Ascending aorta (tissue), 2 donors: ENCODE results near the gene CRTAC1. TPM values are rescaled to one million over a fixed set of nuclear protein-coding genes. Genes with fewer than 3 reads are reported as not detected.

ENCODE experiments used
- DNase-seq, 2 donors: peaks; one replicate each; pipeline ENCODE4 v3.0.0-alpha.2; 2019; ENCODE audit warnings: low spot score in 2 of 2
- H3K27ac ChIP-seq, 2 donors: fragments of 200-600 bp; sonication (generic); one replicate each; pipeline ENCODE4 v1.5.1; 2016 to 2017; ENCODE audit warnings: mild to moderate bottlenecking in 1 of 2
- H3K27me3 ChIP-seq: fragments of 200-600 bp; sonication (generic); one replicate; pipeline ENCODE4 v1.5.1; 2017
- H3K36me3 ChIP-seq, 2 donors: fragments of 200-600 bp; sonication (generic); one replicate each; pipeline ENCODE4 v1.5.1; 2016
- H3K4me1 ChIP-seq, 2 donors: fragments of 200-600 bp; sonication (generic); one replicate each; pipeline ENCODE4 v1.5.1; 2016 to 2017; ENCODE audit warnings: mild to moderate bottlenecking in 1 of 2
- H3K4me3 ChIP-seq, 2 donors: fragments of 200-600 bp; sonication (generic); one replicate each; pipeline ENCODE4 v1.5.1; 2016 to 2017; ENCODE audit warnings: mild to moderate bottlenecking in 1 of 2
- H3K9me3 ChIP-seq, 2 donors: fragments of 200-600 bp; sonication (generic); one replicate each; pipeline ENCODE4 v1.5.1; 2016
- CTCF ChIP-seq, 3 experiments: fragments of 200-600 bp in 2 of 3; fragments of 450-650 bp in 1 of 3; sonication (generic) in 2 of 3; IDR thresholded peaks; one replicate each; pipeline ENCODE4 v1.5.1; 2016 to 2019; ENCODE audit warnings: antibody characterized with exemption in 3 of 3, mild to moderate bottlenecking in 1 of 3, moderate library complexity in 1 of 3
- intact Hi-C: fragments of 100-400 bp; cut with DNase I; formaldehyde crosslinking; loops from one replicate; pipeline ENCODE4 v1.15.1; 2023
- total RNA-seq: library from RNA; depleted of rRNA; stranded (reverse); fragments of >200 nt; gene quantifications from one replicate; pipeline ENCODE4 v1.1.0, GENCODE V29; 2016

Gene CRTAC1
- total RNA-seq, 1 donor from 2014 or later = 25.2 TPM

DNA sequence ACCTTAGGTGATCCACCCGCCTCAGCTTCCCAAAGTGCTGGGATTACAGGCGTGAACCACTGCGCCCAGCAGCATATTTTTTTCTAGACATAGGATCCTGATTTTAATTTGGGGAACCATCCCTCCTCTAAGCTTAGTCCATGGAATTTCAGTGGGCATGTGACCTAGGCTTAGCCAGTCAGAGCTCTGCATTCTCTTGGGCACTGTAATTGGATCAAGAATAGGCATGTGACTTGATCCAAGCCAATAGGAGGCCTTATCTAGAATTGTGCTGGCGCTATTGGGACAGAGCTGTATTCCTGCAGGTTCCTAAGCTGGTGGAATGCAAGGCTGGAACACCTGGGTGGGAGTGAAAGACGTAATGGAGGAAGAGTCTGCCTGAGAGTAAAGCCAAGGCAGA lies 36.7 kb upstream of the CRTAC1 start:
- H3K4me1 ChIP-seq = no peaks in the 10 kb centered on the region
- no peaks in the 10 kb centered on the region for H3K36me3 ChIP-seq
- H3K27me3 ChIP-seq = no peaks in the 10 kb centered on the region
- H3K4me3 ChIP-seq = no peak overlapping the region
- no peak for TF ChIP-seq CTCF (IDR thresholded peaks at IDR 0.05)
- H3K9me3 ChIP-seq = no peaks in the 10 kb centered on the region
- intact Hi-C loops = no loop called here
- no peak overlapping the region for H3K27ac ChIP-seq
- no peak for DNase-seq

DNA sequence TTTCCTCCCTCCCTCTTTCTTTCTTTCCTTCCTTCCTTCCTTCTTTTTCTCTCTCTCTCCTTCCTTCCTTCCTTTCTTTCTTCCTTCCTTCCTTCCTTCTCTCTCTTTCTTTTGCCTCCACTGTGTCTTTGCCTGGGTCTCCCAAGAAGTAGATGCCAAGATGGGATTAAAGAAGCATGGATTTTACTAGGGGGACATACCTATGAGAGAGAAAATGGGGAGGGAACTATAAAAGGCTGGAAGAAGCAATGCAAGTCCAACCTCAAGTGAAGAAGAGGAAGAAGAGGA lies 33.3 kb upstream of the CRTAC1 start:
- H3K27me3 ChIP-seq = no peaks in the 10 kb centered on the region
- TF ChIP-seq CTCF (IDR thresholded peaks at IDR 0.05) = no peak
- H3K4me3 ChIP-seq = no peak overlapping the region
- intact Hi-C loops = no loop called here
- no peak overlapping the region for H3K27ac ChIP-seq
- no peak for DNase-seq
- H3K36me3 ChIP-seq = no peaks in the 10 kb centered on the region
- H3K4me1 ChIP-seq = no peaks in the 10 kb centered on the region
- H3K9me3 ChIP-seq = no peaks in the 10 kb centered on the region

DNA sequence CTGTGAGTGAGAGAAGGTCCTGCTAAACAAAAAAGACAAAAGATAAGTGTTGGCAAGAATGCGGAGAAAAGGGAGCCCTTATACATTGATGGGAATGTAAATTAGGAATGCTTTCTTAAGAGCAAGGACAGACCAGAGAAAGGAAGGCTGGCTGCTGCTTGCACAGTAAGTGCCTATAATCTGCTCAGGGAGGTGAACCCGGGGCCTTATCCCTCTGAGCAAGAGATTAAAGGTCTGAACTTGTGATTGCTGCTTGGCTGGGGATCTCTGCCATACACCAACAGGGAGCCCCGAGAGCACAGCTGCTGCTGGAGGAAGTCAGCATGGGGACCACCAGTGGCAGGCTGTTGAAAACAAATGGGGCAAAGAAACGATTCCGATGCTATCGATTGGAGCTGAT lies 32.0 kb upstream of the CRTAC1 start:
- no peaks in the 10 kb centered on the region for H3K36me3 ChIP-seq
- H3K27ac ChIP-seq = no peak overlapping the region
- H3K4me1 ChIP-seq = no peaks in the 10 kb centered on the region
- intact Hi-C loops = no loop called here
- no peak for DNase-seq
- no peaks in the 10 kb centered on the region for H3K9me3 ChIP-seq
- H3K4me3 ChIP-seq = no peak overlapping the region
- no peaks in the 10 kb centered on the region for H3K27me3 ChIP-seq
- TF ChIP-seq CTCF (IDR thresholded peaks at IDR 0.05) = no peak

DNA sequence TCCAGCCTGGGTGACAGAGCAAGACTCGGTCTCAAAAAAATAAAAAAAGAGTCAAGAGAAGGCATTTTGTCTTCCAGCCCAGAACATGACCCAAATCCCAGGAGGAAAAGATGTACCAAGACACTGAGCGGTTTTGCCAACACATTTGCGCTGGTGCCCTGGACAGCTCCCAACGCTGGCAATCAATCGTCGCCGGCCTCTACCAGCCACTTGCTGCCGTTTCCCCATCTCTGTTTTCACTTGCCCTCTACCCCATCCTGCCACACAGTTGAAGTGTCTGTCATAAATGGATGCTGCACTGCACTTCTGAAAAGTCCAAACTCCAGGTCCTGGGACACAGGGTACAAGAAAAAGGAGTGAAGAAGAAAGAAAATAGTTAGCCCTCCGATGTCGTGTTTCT lies 29.7 kb upstream of the CRTAC1 start:
- H3K27ac ChIP-seq = no peak overlapping the region
- intact Hi-C loops = no loop called here

GRCh38 chr10:98058295-98058694 lies 27.9 kb upstream of the CRTAC1 start:
- Histone ChIP-seq H3K4me1 (no peaks in the 10 kb centered on the region), H3K4me3 (no peak overlapping the region), H3K27ac (no peak overlapping the region), H3K9me3 (no peaks in the 10 kb centered on the region), H3K36me3 (no peaks in the 10 kb centered on the region), H3K27me3 (no peaks in the 10 kb centered on the region)
- TF ChIP-seq CTCF (IDR thresholded peaks at IDR 0.05) = no peak
- intact Hi-C loops = no loop called here
- DNase-seq = no peak

More for the DNA sequence above, 29.7 kb upstream of the CRTAC1 start:
- Histone ChIP-seq H3K36me3 (no peaks in the 10 kb centered on the region), H3K4me1 (no peaks in the 10 kb centered on the region), H3K4me3 (no peak overlapping the region), H3K9me3 (no peaks in the 10 kb centered on the region), H3K27me3 (no peaks in the 10 kb centered on the region)
- no peak for DNase-seq
- TF ChIP-seq CTCF (IDR thresholded peaks at IDR 0.05) = no peak

GRCh38 chr10:98055841-98056516 lies 25.6 kb upstream of the CRTAC1 start:
- Histone ChIP-seq H3K4me3 (no peak overlapping the region), H3K36me3 (no peaks in the 10 kb centered on the region), H3K4me1 (no peaks in the 10 kb centered on the region), H3K9me3 (no peaks in the 10 kb centered on the region), H3K27me3 (no peaks in the 10 kb centered on the region), H3K27ac (no peak overlapping the region)
- intact Hi-C loops = no loop called here
- no peak for TF ChIP-seq CTCF (IDR thresholded peaks at IDR 0.05)
- DNase-seq = no peak
